ENCODE data around the gene STK39.

- TF ChIP-seq CTCF (IDR thresholded peaks at IDR 0.05) (no peak), EZH2 (IDR thresholded peaks at IDR 0.05; ENCODE audit: borderline replicate concordance, insufficient read depth, low read depth, low read length, poor library complexity, severe bottlenecking) (no peak)
These were observed 301.0 kb downstream of the STK39 start for GRCh38 chr2:167946441-167946841.

All from B cell (primary cell).